ENCODE measurements around the gene PPP2R5D. TPM values are rescaled to one million over a fixed set of nuclear protein-coding genes. Genes with fewer than 3 reads are reported as not detected.
"Not testable (repeated sequence)": the region's sequence is repeated elsewhere in the genome, so short reads cannot be mapped to it uniquely, and the experiment has no call there.

PPP2R5D gene
- total RNA-seq, 1 donor from 2014 or later, result 33.4 TPM

GRCh38 chr6:42938987-42939809 is 45.2 kb upstream of the PPP2R5D start:
- Histone ChIP-seq H3K36me3 (ENCODE audit: control insufficient read depth, insufficient read depth, low read length) (no peaks in the 10 kb centered on the region), H3K27me3 (ENCODE audit: control insufficient read depth, insufficient read depth, low read length) (no peaks in the 10 kb centered on the region), H3K4me3 (ENCODE audit: low read depth, low read length) (no peak overlapping the region)
- DNase-seq (ENCODE audit: low read depth), result no peak
- TF ChIP-seq CTCF (IDR thresholded peaks at IDR 0.05; ENCODE audit: insufficient read depth, low read length, poor library complexity, severe bottlenecking), result no peak

GRCh38 chr6:42939810-42940167 is 44.6 kb upstream of the PPP2R5D start:
- no peak for TF ChIP-seq CTCF (IDR thresholded peaks at IDR 0.05; ENCODE audit: insufficient read depth, low read length, poor library complexity, severe bottlenecking)
- Histone ChIP-seq H3K36me3 (ENCODE audit: control insufficient read depth, insufficient read depth, low read length) (no peaks in the 10 kb centered on the region), H3K27me3 (ENCODE audit: control insufficient read depth, insufficient read depth, low read length) (no peaks in the 10 kb centered on the region), H3K4me3 (ENCODE audit: low read depth, low read length) (no peak overlapping the region)
- DNase-seq (ENCODE audit: low read depth), result no peak

- Histone ChIP-seq H3K27me3 (ENCODE audit: control insufficient read depth, insufficient read depth, low read length) (no peaks in the 10 kb centered on the region), H3K4me3 (ENCODE audit: low read depth, low read length) (no peak overlapping the region), H3K36me3 (ENCODE audit: control insufficient read depth, insufficient read depth, low read length) (no peaks in the 10 kb centered on the region)
- no peak for DNase-seq (ENCODE audit: low read depth)
- no peak for TF ChIP-seq CTCF (IDR thresholded peaks at IDR 0.05; ENCODE audit: insufficient read depth, low read length, poor library complexity, severe bottlenecking)
Measured at GRCh38 chr6:42940493-42941045, 43.8 kb upstream of the PPP2R5D start.

- DNase-seq (ENCODE audit: low read depth); H3K36me3 ChIP-seq (ENCODE audit: control insufficient read depth, insufficient read depth, low read length); H3K4me3 ChIP-seq (ENCODE audit: low read depth, low read length); H3K27me3 ChIP-seq (ENCODE audit: control insufficient read depth, insufficient read depth, low read length): not testable (repeated sequence)
Measured at GRCh38 chr6:42941356-42941755, 43.0 kb upstream of the PPP2R5D start.

GRCh38 chr6:42942444-42942843 is 41.9 kb upstream of the PPP2R5D start:
- DNase-seq (ENCODE audit: low read depth), result no peak
- no peaks in the 10 kb centered on the region for H3K36me3 ChIP-seq (ENCODE audit: control insufficient read depth, insufficient read depth, low read length)
- TF ChIP-seq CTCF (IDR thresholded peaks at IDR 0.05; ENCODE audit: insufficient read depth, low read length, poor library complexity, severe bottlenecking), result no peak

GRCh38 chr6:42947950-42948349 is 36.4 kb upstream of the PPP2R5D start:
- no peaks in the 10 kb centered on the region for H3K36me3 ChIP-seq (ENCODE audit: control insufficient read depth, insufficient read depth, low read length)
- DNase-seq (ENCODE audit: low read depth), result no peak
- no peak for TF ChIP-seq CTCF (IDR thresholded peaks at IDR 0.05; ENCODE audit: insufficient read depth, low read length, poor library complexity, severe bottlenecking)
- no peak overlapping the region for H3K4me3 ChIP-seq (ENCODE audit: low read depth, low read length)
- H3K27me3 ChIP-seq (ENCODE audit: control insufficient read depth, insufficient read depth, low read length), result no peaks in the 10 kb centered on the region

More at GRCh38 chr6:42942444-42942843, 41.9 kb upstream of the PPP2R5D start:
- Histone ChIP-seq H3K4me3 (ENCODE audit: low read depth, low read length) (no peak overlapping the region), H3K27me3 (ENCODE audit: control insufficient read depth, insufficient read depth, low read length) (no peaks in the 10 kb centered on the region)
